ENCODE data around the gene PREP.

GRCh38 chr6:105348897-105349296 is 54.0 kb downstream of the PREP start:
- TF ChIP-seq POLR2A (IDR thresholded peaks at IDR 0.05): no peak
- TF ChIP-seq CTCF (IDR thresholded peaks at IDR 0.05): no peak
- TF ChIP-seq POLR2AphosphoS5 (IDR thresholded peaks at IDR 0.05): no peak
- TF ChIP-seq EP300 (IDR thresholded peaks at IDR 0.05; ENCODE audit: low read depth): no peak
